IPS DF 6.9 (cell line): ENCODE data around the gene TUBA3E.
"Not testable (repeated sequence)": the region's sequence is repeated elsewhere in the genome, so short reads cannot be mapped to it uniquely, and the experiment has no call there.

Experiments
- DNase-seq: peaks from one replicate; pipeline ENCODE4 v3.0.0-alpha.2; 2013; ENCODE audit warnings: low read depth, low spot score
- H3K27ac ChIP-seq: one replicate; pipeline ENCODE4 v1.5.1; 2013; ENCODE audit warnings: low read length, control low read depth
- H3K27me3 ChIP-seq: 2 replicates; pipeline ENCODE4 v1.6.1; 2013; ENCODE audit warnings: mild to moderate bottlenecking, low read length; ENCODE audit not compliant: control insufficient read depth, insufficient read depth
- H3K36me3 ChIP-seq: 2 replicates; pipeline ENCODE4 v1.6.1; 2013; ENCODE audit warnings: low read length; ENCODE audit not compliant: control insufficient read depth, insufficient read depth
- H3K4me1 ChIP-seq: 2 replicates; pipeline ENCODE4 v1.6.1; 2013; ENCODE audit warnings: low read length; ENCODE audit not compliant: control insufficient read depth, insufficient read depth
- H3K4me3 ChIP-seq: 2 replicates; pipeline ENCODE4 v1.5.1; 2013; ENCODE audit warnings: mild to moderate bottlenecking, low read length
- H3K9me3 ChIP-seq: 2 replicates; pipeline ENCODE4 v1.6.1; 2013; ENCODE audit warnings: low read length, inconsistent platforms; ENCODE audit not compliant: control insufficient read depth, insufficient read depth
- WGBS: extraction: QIAGEN DNeasy Blood & Tissue Kit; methylation state at CpG from one replicate; pipeline ENCODE4 v1.1.7; 2013; ENCODE audit warnings: mixed read lengths, missing lambda C conversion rate; ENCODE audit not compliant: insufficient read length, insufficient coverage; 5-methylcytosine and 5-hydroxymethylcytosine counted together

The TUBA3E gene

DNA sequence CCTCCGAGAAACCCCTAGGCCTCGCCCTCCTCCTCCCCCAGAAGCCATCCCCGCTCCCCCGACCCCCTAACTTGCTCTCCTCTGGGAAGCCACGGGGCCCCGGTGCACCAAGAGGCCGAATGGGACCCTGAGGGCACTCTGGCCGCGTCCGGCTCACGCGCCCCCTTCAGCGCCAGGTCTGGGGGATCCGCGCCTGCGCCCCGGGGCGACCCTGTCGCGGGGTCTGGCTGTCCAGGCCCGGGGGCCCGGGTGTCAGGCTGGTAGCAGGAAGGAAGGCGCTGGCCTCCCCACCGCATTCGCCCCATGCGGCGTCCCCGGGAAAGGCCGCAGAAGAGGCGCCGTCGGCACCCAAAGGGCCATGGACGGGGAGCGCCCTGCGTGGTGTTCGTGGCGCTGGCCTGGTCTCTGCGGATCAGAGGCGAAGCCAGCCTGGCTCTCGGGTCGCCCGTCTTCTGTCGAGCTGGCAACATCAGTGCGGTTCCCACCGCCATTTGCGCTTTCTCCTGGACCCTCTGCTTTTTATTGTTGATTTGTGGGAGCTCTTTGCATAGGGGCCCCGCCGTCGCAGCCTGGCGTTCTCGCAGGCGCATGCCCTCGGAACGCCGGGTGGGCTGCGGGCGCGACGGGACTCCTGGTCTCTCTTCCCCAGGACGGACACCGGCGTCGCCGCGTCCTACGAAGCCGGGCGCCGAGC is 30.4 kb upstream of the TUBA3E start:
- not testable (repeated sequence) for H3K4me1 ChIP-seq, H3K27ac ChIP-seq, DNase-seq, H3K9me3 ChIP-seq, H3K36me3 ChIP-seq, H3K27me3 ChIP-seq, H3K4me3 ChIP-seq
- no CpG with 5 or more reads among the region's 69 CpGs for WGBS

DNA sequence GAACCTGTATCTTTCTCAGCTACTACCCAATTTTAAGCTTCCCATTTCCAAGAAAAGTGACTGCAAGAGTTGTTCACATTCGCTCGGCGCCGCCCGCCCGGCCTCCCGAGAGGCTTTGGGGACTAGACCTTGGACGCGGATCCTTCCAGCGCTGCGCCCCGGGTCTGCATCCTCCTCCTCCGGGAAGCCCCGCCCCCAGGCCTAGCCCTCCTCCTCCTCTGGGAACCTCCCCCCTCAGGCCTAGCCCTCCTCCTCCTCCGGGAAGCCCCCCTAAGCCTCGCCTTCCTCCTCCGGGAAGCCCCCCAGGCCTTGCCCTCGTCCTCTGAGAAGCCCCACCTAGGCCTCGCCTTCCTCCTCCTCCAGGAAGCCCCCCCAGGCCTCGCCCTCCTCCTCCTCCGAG is 29.8 kb upstream of the TUBA3E start:
- H3K27me3 ChIP-seq, H3K4me1 ChIP-seq, DNase-seq, H3K36me3 ChIP-seq, H3K4me3 ChIP-seq, H3K9me3 ChIP-seq, H3K27ac ChIP-seq: not testable (repeated sequence)
- no CpG with 5 or more reads among the region's 21 CpGs for WGBS

GRCh38 chr2:130222523-130222922 is 24.3 kb upstream of the TUBA3E start:
- not testable (repeated sequence) for H3K4me1 ChIP-seq, DNase-seq, H3K9me3 ChIP-seq, H3K27ac ChIP-seq, H3K4me3 ChIP-seq, H3K36me3 ChIP-seq, H3K27me3 ChIP-seq
- WGBS: no CpG with 5 or more reads among the region's 4 CpGs

- DNase-seq, H3K27me3 ChIP-seq, H3K9me3 ChIP-seq, H3K36me3 ChIP-seq, H3K4me3 ChIP-seq, H3K4me1 ChIP-seq, H3K27ac ChIP-seq: not testable (repeated sequence)
- no CpG with 5 or more reads among the region's 1 CpG for WGBS
Measured at GRCh38 chr2:130220505-130220904, 22.3 kb upstream of the TUBA3E start.

DNA sequence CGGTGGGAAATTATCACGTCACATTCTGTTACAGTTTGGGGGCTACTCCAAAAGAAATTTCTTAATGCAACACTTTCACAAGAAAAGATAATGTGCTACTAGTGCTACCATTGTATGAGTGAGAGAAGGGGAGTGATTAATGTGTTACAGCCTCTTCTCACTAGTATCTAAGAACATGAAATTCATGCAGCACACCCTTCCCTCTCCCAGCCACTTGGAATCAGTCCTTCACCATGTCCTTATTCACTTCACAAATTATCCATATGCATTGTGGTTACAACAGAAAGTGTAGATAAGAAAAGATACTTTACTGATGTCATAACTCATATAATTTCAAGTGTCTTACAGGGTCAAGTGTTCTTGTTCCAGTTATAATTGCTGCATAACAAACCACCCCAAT is 20.9 kb upstream of the TUBA3E start:
- H3K9me3 ChIP-seq, H3K4me1 ChIP-seq, DNase-seq, H3K36me3 ChIP-seq, H3K27ac ChIP-seq, H3K4me3 ChIP-seq, H3K27me3 ChIP-seq: not testable (repeated sequence)
- WGBS: no CpG with 5 or more reads among the region's 2 CpGs

GRCh38 chr2:130207051-130207450 is 8.8 kb upstream of the TUBA3E start:
- not testable (repeated sequence) for H3K4me3 ChIP-seq, H3K9me3 ChIP-seq, H3K4me1 ChIP-seq, H3K27ac ChIP-seq, H3K27me3 ChIP-seq, DNase-seq, H3K36me3 ChIP-seq
- WGBS: no CpG with 5 or more reads among the region's 13 CpGs

- not testable (repeated sequence) for H3K9me3 ChIP-seq, DNase-seq, H3K36me3 ChIP-seq, H3K4me1 ChIP-seq, H3K27me3 ChIP-seq, H3K27ac ChIP-seq, H3K4me3 ChIP-seq
- WGBS: no CpG with 5 or more reads among the region's 3 CpGs
Measured at GRCh38 chr2:130203150-130203549, 4.9 kb upstream of the TUBA3E start.

GRCh38 chr2:130202518-130202917 is 4.3 kb upstream of the TUBA3E start:
- not testable (repeated sequence) for H3K36me3 ChIP-seq

GRCh38 chr2:130196052-130196451 is 2.2 kb downstream of the TUBA3E start:
- not testable (repeated sequence) for DNase-seq
- no CpG with 5 or more reads among the region's 13 CpGs for WGBS

More at GRCh38 chr2:130202518-130202917, 4.3 kb upstream of the TUBA3E start:
- not testable (repeated sequence) for H3K27ac ChIP-seq, H3K4me3 ChIP-seq, H3K27me3 ChIP-seq, DNase-seq, H3K9me3 ChIP-seq, H3K4me1 ChIP-seq
- no CpG with 5 or more reads among the region's 7 CpGs for WGBS

GRCh38 chr2:130195089-130195635 is 3.1 kb downstream of the TUBA3E start:
- H3K36me3 ChIP-seq, DNase-seq, H3K4me3 ChIP-seq, H3K4me1 ChIP-seq, H3K9me3 ChIP-seq, H3K27ac ChIP-seq, H3K27me3 ChIP-seq: not testable (repeated sequence)
- no CpG with 5 or more reads among the region's 9 CpGs for WGBS

More at GRCh38 chr2:130196052-130196451, 2.2 kb downstream of the TUBA3E start:
- H3K9me3 ChIP-seq, H3K4me1 ChIP-seq, H3K36me3 ChIP-seq, H3K27me3 ChIP-seq, H3K27ac ChIP-seq, H3K4me3 ChIP-seq: not testable (repeated sequence)

DNA sequence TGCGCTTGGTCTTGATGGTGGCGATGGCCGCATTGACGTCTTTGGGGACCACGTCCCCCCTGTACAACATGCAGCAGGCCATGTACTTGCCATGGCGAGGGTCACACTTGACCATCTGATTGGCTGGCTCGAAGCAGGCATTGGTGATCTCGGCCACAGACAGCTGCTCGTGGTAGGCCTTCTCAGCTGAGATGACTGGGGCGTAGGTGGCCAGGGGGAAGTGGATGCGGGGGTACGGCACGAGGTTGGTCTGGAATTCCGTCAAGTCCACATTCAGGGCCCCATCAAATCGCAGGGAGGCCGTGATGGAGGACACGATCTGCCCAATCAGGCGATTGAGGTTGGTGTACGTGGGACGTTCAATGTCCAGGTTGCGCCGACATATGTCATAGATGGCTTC is 4.4 kb downstream of the TUBA3E start:
- not testable (repeated sequence) for H3K27ac ChIP-seq, H3K4me1 ChIP-seq, H3K36me3 ChIP-seq, H3K27me3 ChIP-seq, H3K9me3 ChIP-seq, H3K4me3 ChIP-seq, DNase-seq
- WGBS: no CpG with 5 or more reads among the region's 22 CpGs
